GM19099 (cell line): ENCODE data around the gene SBF2.

Source experiments
- POLR2A ChIP-seq: IDR thresholded peaks from 3 replicates; pipeline ENCODE4 v1.6.1; 2011; ENCODE audit warnings: low read depth; ENCODE audit not compliant: insufficient read length; ENCODE audit errors: extremely low read depth

SBF2 gene

GRCh38 chr11:9838961-9839360 is 455.1 kb downstream of the SBF2 start:
- TF ChIP-seq POLR2A, result no peak

- TF ChIP-seq POLR2A, result no peak
Observed at GRCh38 chr11:9838229-9838628, 455.8 kb downstream of the SBF2 start.

GRCh38 chr11:9834291-9834690 is 459.7 kb downstream of the SBF2 start:
- no peak for TF ChIP-seq POLR2A

- no peak for TF ChIP-seq POLR2A
Observed at GRCh38 chr11:9831122-9831521, 462.9 kb downstream of the SBF2 start.

- no peak for TF ChIP-seq POLR2A
Observed at GRCh38 chr11:9827708-9828107, 466.3 kb downstream of the SBF2 start.

GRCh38 chr11:9826390-9826789 is 467.6 kb downstream of the SBF2 start:
- TF ChIP-seq POLR2A, result no peak

GRCh38 chr11:9825895-9826294 is 468.1 kb downstream of the SBF2 start:
- TF ChIP-seq POLR2A, result no peak

- TF ChIP-seq POLR2A, result no peak
Observed at GRCh38 chr11:9825315-9825714, 468.7 kb downstream of the SBF2 start.

GRCh38 chr11:9823887-9824385 is 470.1 kb downstream of the SBF2 start:
- TF ChIP-seq POLR2A, result no peak

GRCh38 chr11:9823439-9823838 is 470.6 kb downstream of the SBF2 start:
- no peak for TF ChIP-seq POLR2A

GRCh38 chr11:9821008-9821752 is 472.8 kb downstream of the SBF2 start:
- TF ChIP-seq POLR2A, result no peak

- no peak for TF ChIP-seq POLR2A
Observed at GRCh38 chr11:9820260-9820659, 473.8 kb downstream of the SBF2 start.

GRCh38 chr11:9817191-9817590 is 476.8 kb downstream of the SBF2 start:
- TF ChIP-seq POLR2A, result no peak

GRCh38 chr11:9815486-9816136 is 478.4 kb downstream of the SBF2 start:
- TF ChIP-seq POLR2A, result no peak

- no peak for TF ChIP-seq POLR2A
Observed at GRCh38 chr11:9814108-9814507, 479.9 kb downstream of the SBF2 start.

GRCh38 chr11:9808943-9809342 is 485.1 kb downstream of the SBF2 start:
- TF ChIP-seq POLR2A, result no peak
